Astrocyte (in vitro differentiated cells and primary cell): ENCODE data around the gene RBAK. TPM values are rescaled to one million over a fixed set of nuclear protein-coding genes. Genes with fewer than 3 reads are reported as not detected.
A peak's percentile ranks its signal among the peaks of the same experiment; 100 is the strongest.
"Not testable (repeated sequence)": the region's sequence is repeated elsewhere in the genome, so short reads cannot be mapped to it uniquely, and the experiment has no call there.

Experiments
- DNase-seq: peaks from one replicate; pipeline ENCODE4 v3.0.0-alpha.2; 2010; ENCODE audit warnings: low read depth
- FAIRE-seq: peaks from 2 replicates; lab custom pipeline; 2011; peaks lifted over from hg19 to GRCh38; lab: Jason Lieb, UNC
- H2AFZ ChIP-seq: 2 replicates; pipeline ENCODE4 v1.6.0; 2012; ENCODE audit warnings: low read depth, low read length, inconsistent platforms
- H3K27ac ChIP-seq: 2 replicates; pipeline ENCODE4 v1.5.1; 2011; ENCODE audit warnings: low read depth, low read length, inconsistent platforms
- H3K27me3 ChIP-seq: 2 replicates; pipeline ENCODE4 v1.6.0; 2011; ENCODE audit warnings: low read length, inconsistent platforms; ENCODE audit not compliant: insufficient read depth
- H3K36me3 ChIP-seq: 2 replicates; pipeline ENCODE4 v1.5.1; 2011; ENCODE audit warnings: low read length, inconsistent platforms; ENCODE audit not compliant: insufficient read depth
- H3K4me1 ChIP-seq: 2 replicates; pipeline ENCODE4 v1.5.1; 2011; ENCODE audit warnings: low read length, inconsistent platforms; ENCODE audit not compliant: insufficient read depth
- H3K4me2 ChIP-seq: 2 replicates; pipeline ENCODE4 v1.6.0; 2012; ENCODE audit warnings: low read length, inconsistent platforms
- H3K4me3 ChIP-seq: 2 replicates; pipeline ENCODE4 v1.5.1; 2011; ENCODE audit warnings: low read depth, mild to moderate bottlenecking, low read length, inconsistent platforms; ENCODE audit not compliant: insufficient read depth
- H3K79me2 ChIP-seq: 2 replicates; pipeline ENCODE4 v1.6.0; 2012; ENCODE audit warnings: mild to moderate bottlenecking, low read length, inconsistent platforms; ENCODE audit not compliant: insufficient read depth
- H3K9ac ChIP-seq: 2 replicates; pipeline ENCODE4 v1.6.0; 2012; ENCODE audit warnings: mild to moderate bottlenecking, low read length, inconsistent platforms
- H3K9me3 ChIP-seq: 2 replicates; pipeline ENCODE4 v1.5.1; 2012; ENCODE audit warnings: low read depth, mild to moderate bottlenecking, low read length, inconsistent platforms; ENCODE audit not compliant: insufficient read depth
- H4K20me1 ChIP-seq: 2 replicates; pipeline ENCODE4 v1.6.0; 2012; ENCODE audit warnings: low read length, inconsistent platforms; ENCODE audit not compliant: insufficient read depth
- H3K27ac Mint-ChIP-seq: one replicate; pipeline ENCODE4 v1.8.0; 2021; ENCODE audit warnings: mild to moderate bottlenecking, mixed read lengths; ENCODE audit not compliant: unreplicated experiment
- H3K27me3 Mint-ChIP-seq: one replicate; pipeline ENCODE4 v1.8.0; 2021; ENCODE audit warnings: low read depth, mixed read lengths; ENCODE audit not compliant: unreplicated experiment
- H3K36me3 Mint-ChIP-seq: one replicate; pipeline ENCODE4 v1.8.0; 2021; ENCODE audit warnings: low read depth, mixed read lengths; ENCODE audit not compliant: unreplicated experiment
- H3K4me1 Mint-ChIP-seq: one replicate; pipeline ENCODE4 v1.8.0; 2021; ENCODE audit warnings: low read depth, mixed read lengths; ENCODE audit not compliant: unreplicated experiment
- H3K4me3 Mint-ChIP-seq: one replicate; pipeline ENCODE4 v1.8.0; 2021; ENCODE audit warnings: mild to moderate bottlenecking, moderate library complexity, mixed read lengths; ENCODE audit not compliant: unreplicated experiment
- H3K9me3 Mint-ChIP-seq: one replicate; pipeline ENCODE4 v1.8.0; 2021; ENCODE audit warnings: mild to moderate bottlenecking, mixed read lengths; ENCODE audit not compliant: unreplicated experiment
- EZH2 ChIP-seq: IDR thresholded peaks from 2 replicates; pipeline ENCODE4 v1.6.1; 2012; ENCODE audit warnings: mild to moderate bottlenecking, low read length, inconsistent platforms; ENCODE audit not compliant: insufficient read depth
- total RNA-seq: library from RNA; stranded (reverse); gene quantifications from 2 replicates; pipeline ENCODE4 v1.2.1, GENCODE V29; 2021
- TF ChIP-seq, protein P1 (sequence below): IDR thresholded peaks from 2 replicates; pipeline ENCODE4 v1.5.1; 2011; ENCODE audit warnings: low read depth, mild to moderate bottlenecking, inconsistent platforms, low read length, moderate library complexity; ENCODE audit not compliant: insufficient read depth

RBAK gene
- total RNA-seq, 1 donor from 2014 or later: 12.0 TPM

DNA sequence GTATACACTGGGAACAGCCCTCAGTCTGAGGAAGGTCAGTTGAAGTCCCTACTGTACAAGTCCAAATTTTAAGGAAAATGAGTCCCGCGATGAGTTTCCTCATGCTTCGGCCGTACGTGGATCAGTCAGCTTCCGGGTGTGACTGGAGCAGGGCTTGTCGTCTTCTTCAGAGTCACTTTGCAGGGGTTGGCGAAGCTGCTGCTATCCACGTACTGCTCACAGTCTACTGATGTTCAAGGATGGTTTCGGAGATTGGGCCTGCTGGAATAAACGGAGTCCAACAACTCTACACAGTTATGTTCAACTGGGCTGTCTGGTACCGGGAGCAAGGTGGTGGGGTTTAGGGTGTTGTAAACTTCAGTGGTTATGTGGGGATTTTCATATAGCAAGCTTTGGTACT is 22.0 kb upstream of the RBAK start:
- peaks cover 26% of the 10 kb centered on the region for H3K9me3 Mint-ChIP-seq
- H3K9ac ChIP-seq, H3K9me3 ChIP-seq, H3K4me1 Mint-ChIP-seq, H3K36me3 ChIP-seq, H3K4me3 Mint-ChIP-seq, FAIRE-seq, H3K79me2 ChIP-seq, H4K20me1 ChIP-seq, H3K4me1 ChIP-seq, H3K27me3 ChIP-seq, H3K4me2 ChIP-seq, H3K27me3 Mint-ChIP-seq, H3K4me3 ChIP-seq, DNase-seq, H3K27ac ChIP-seq, H2AFZ ChIP-seq: not testable (repeated sequence)
- H3K27ac Mint-ChIP-seq: peak overlapping the region; percentile 55
- peaks cover 41% of the 10 kb centered on the region for H3K36me3 Mint-ChIP-seq

DNA sequence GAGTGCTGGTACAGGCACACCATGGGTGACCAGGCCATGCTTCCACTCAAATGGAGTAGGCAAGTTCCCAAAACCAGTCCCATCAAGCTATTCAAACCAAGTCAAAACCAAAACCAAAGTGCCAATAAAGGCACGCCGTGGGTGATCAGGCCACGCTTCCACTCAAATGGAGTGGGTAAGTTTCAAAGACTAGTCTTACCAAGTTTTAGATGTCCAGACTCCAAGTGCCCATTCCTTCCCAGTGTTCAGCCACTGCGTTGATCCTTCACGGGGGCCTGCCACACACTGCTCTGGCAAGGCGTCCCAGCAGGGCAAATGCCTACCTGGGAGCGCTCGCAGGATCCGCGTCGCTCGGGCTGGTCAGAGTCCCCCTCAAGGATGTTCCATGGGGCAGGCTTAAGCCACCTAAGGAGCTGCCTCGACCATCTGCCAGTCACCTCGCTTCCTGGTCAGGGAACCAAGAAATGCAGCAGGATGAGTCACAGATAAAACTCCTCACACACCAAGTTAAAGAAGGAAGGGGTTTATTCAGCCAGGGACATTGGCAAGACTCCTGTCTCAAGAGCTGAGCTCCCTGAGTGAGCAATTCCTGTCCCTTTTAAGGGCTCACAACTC is 17.8 kb upstream of the RBAK start:
- not testable (repeated sequence) for H3K27me3 Mint-ChIP-seq, H3K27ac ChIP-seq

DNA sequence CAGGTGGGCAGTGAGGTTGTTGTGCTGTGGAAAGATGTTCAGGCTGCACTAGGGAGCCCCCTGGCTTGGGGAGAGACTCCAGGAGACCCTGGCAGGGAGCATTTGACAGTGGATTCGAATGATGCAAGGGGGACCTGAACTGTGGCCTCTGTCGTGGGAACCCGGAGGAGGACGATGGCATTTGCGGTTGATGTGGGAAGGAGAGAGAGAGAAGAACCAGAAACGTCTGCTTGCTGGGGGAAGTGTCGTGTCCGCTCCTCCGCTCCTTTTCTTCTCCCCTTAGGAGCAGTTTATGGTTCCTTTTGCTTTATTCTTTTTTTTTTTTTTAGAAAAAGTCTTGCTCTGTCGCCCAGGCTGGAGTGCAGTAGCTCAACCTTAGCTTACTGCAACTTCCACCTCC is 12.5 kb upstream of the RBAK start:
- FAIRE-seq, H3K4me3 Mint-ChIP-seq, H2AFZ ChIP-seq, H3K36me3 ChIP-seq, H3K4me3 ChIP-seq, H3K27me3 ChIP-seq, H3K4me2 ChIP-seq, H3K79me2 ChIP-seq, H3K4me1 ChIP-seq, H3K4me1 Mint-ChIP-seq, H3K27ac Mint-ChIP-seq, DNase-seq, H3K9ac ChIP-seq, H3K9me3 ChIP-seq, H3K27ac ChIP-seq, H4K20me1 ChIP-seq: not testable (repeated sequence)
- Mint-ChIP-seq H3K36me3 (peaks cover 12% of the 10 kb centered on the region), H3K27me3 (peaks cover 18% of the 10 kb centered on the region), H3K9me3 (peaks cover 12% of the 10 kb centered on the region)

More for the DNA sequence above, 17.8 kb upstream of the RBAK start:
- H3K36me3 ChIP-seq, H3K9ac ChIP-seq, H3K4me3 Mint-ChIP-seq, H3K4me2 ChIP-seq, H4K20me1 ChIP-seq, H3K79me2 ChIP-seq, H3K4me3 ChIP-seq, H3K9me3 ChIP-seq, H3K4me1 ChIP-seq, FAIRE-seq, H3K27me3 ChIP-seq, H2AFZ ChIP-seq, H3K4me1 Mint-ChIP-seq, H3K27ac Mint-ChIP-seq: not testable (repeated sequence)
- Mint-ChIP-seq H3K36me3 (peaks cover 21% of the 10 kb centered on the region), H3K9me3 (peaks cover 13% of the 10 kb centered on the region)
- peak; percentile 35 for DNase-seq

DNA sequence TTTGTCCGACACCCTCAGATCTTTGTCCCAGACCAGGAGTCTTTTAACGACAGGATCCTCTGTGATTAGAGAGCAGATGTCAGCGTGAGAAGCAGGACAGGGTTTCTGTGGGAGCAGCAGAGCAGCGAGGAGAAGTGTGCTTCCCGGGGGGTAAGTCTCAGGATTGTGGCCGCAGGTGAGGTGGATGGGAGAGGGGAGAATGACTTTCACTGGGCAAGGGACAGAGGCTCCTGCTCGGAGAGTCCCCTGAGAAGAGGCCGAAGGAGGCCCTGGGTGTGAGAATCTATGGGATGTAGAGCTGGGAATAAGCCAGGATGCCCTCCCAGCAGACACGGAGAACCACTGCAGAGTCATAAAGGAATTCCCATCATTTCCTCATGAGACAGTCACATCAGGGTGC is 10.4 kb upstream of the RBAK start:
- Histone ChIP-seq H3K4me3 (no peak overlapping the region), H4K20me1 (no peaks in the 10 kb centered on the region), H3K4me2 (no peak overlapping the region), H2AFZ (no peak overlapping the region), H3K27ac (no peak overlapping the region), H3K79me2 (no peaks in the 10 kb centered on the region), H3K9ac (no peak overlapping the region), H3K4me1 (no peaks in the 10 kb centered on the region), H3K27me3 (no peaks in the 10 kb centered on the region), H3K36me3 (no peaks in the 10 kb centered on the region), H3K9me3 (no peaks in the 10 kb centered on the region)
- Mint-ChIP-seq H3K27ac (no peak overlapping the region), H3K4me3 (no peak overlapping the region), H3K9me3 (peaks cover 12% of the 10 kb centered on the region), H3K4me1 (no peaks in the 10 kb centered on the region), H3K27me3 (peaks cover 18% of the 10 kb centered on the region), H3K36me3 (peaks cover 15% of the 10 kb centered on the region)
- FAIRE-seq: no peak
- TF ChIP-seq, protein P1, sequence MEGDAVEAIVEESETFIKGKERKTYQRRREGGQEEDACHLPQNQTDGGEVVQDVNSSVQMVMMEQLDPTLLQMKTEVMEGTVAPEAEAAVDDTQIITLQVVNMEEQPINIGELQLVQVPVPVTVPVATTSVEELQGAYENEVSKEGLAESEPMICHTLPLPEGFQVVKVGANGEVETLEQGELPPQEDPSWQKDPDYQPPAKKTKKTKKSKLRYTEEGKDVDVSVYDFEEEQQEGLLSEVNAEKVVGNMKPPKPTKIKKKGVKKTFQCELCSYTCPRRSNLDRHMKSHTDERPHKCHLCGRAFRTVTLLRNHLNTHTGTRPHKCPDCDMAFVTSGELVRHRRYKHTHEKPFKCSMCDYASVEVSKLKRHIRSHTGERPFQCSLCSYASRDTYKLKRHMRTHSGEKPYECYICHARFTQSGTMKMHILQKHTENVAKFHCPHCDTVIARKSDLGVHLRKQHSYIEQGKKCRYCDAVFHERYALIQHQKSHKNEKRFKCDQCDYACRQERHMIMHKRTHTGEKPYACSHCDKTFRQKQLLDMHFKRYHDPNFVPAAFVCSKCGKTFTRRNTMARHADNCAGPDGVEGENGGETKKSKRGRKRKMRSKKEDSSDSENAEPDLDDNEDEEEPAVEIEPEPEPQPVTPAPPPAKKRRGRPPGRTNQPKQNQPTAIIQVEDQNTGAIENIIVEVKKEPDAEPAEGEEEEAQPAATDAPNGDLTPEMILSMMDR: no peak
- no peak for TF ChIP-seq EZH2
- no peak for DNase-seq
